HG03354 (cell line): Measurements from ENCODE around the gene RHOU.

Experiments used
- ATAC-seq: cut with Tn5 transposase; IDR thresholded peaks from one replicate; pipeline ENCODE4 v1.9.1; 2021; ENCODE audit warnings: mild to moderate bottlenecking; ENCODE audit not compliant: unreplicated experiment, poor library complexity, severe bottlenecking

Gene RHOU

DNA sequence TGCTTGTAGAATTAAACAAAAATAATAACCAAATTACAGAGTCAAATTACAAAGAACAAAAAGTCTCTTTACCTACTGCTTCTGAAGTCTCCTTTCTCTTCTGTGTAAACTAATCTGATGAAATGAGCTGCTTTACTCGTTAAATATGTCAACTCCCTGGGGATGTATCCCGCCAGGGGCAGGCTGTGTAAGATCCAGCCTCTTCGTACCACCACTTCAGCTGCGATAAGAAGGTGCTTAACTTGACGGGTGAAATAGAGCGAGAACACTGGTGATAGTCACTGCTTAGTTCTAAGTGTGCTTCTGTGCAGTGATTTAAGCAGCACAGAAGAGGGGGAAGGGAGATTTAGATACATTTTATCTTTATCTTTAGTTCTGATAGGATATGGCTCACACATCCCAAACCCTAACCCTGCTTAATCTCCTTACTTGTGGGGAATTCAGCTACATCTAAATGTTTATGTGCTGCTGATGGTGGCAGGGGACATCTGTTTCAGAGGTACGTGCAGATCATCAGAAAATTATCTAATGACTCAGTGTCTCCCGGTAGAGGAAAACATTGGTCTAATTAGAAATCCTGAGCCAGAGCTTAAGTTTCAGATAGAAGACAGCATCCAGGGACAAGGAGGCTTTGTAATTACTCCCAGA is 46.0 kb downstream of the RHOU start:
- no peak for ATAC-seq

DNA sequence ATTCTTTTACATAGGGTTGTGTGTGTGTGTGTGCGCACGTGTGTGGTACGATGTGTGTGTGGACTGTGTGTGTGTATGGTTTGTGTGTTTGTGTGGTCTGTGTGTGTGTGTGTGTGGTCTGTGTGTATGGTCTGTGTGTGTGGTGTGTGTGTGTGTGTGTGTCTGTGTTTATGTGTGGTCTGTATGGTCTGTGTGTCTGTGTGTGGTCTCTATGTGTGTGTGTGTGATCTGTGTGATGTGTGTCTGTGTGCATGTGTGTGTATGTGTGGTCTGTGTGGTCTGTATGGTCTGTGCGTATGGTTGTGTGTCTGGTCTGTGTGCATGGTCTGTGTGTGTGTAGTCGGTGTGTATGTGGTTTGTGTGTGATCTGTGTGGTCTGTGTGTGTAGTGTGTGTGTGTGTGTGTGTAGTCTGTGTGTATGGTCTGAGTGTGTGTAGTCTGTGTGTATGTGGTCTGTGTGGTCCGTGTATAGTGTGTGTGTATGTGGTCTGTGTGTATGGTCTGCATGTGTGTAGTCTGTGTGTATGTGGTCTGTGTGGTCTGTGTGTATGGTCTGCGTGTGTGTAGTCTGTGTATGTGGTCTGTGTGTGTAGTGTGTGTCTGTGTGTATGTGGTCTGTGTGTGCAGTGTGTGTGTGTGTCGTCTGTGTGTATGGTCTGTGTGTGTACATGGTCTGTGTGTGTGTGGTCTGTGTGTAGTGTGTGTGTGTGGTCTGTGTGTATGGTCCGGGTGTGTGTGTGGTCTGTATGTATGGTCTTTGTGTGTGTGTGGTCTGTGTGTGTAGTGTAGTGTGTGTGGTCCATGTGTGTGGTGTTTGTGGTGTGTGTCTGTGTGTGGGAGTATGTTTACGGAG is 46.8 kb downstream of the RHOU start:
- ATAC-seq: no peak

DNA sequence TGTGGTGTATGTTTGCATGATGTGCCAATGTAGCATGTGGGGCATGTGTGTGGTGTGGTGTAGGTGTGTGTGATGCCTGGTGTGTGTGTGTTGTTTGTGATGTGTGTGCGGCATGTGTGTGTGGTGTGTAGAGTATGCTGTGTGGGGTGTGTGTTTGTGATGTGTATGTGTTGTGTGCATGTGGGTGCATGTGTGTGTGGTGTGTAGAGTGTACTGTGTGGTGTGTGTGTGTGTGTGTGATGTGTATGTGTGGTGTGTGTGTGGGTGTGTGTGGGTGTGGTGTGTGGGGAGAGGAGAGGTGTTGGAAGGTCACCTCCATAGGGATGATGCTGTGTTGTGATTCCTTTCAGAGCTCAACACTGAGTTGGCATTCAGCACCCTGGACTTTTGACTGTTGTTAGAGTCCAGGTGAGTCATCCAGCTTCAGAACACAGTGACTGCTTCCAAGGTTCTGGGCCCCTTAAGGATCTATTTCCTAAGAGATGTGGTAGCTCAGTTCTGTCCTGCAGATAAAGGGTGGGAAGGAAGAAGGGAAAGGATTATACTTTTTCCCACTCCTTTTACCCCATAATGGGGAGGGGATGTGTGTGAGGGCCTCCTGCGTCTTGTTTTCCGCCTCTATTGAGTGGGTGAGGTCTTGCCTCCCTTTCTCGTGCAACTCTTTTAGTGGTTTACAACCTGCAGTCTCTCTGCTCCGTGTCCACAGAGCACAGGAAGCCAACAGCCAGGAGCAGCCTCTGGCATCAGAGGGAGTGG is 47.6 kb downstream of the RHOU start:
- ATAC-seq: no peak

DNA sequence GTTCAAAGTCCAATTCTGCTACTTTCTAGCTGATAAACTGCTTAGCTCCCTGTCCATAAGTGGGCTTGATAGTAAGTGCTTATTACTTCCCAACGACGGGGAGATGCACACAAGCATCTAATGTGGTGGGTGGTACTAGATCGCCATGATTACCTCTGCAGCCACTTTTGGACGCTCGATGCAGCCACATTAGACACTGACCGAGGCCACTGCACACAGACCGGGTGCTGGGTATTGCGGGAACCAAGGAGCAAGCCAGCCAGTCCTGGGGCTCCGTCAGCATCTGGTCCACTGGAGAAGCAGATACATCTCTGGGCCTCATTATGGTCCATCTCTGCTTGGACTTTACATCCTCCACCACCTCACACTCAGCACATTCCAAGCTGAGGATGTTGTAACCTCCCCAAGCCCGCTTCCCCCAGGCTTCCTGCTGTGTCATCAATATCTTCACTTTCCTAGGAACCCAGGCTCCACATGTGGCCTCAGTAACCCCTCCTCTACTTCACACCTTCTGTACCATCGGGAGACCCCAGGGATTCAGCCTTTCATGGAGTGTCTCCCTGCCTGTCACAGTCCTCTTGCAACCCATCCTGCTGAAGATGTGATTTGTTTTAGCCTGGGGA is 48.2 kb downstream of the RHOU start:
- no peak for ATAC-seq

DNA sequence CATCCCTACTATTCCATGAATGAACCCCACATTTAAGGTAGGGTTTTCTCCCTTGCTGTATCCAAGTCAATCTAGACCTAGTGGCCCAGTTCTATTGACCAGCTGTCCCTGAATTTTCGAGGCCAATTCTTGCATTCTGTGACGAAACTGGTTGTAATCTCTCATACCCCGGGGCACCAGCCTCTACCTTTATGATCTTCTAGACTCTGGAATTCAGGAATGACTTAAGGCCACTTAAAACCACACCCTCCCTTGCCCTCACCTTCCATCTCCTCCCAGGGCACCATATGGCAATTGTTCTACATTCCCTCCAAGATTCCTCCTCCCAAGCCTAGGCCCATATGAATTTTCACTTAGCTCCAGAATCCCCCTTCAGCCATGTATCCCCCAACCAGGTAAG is 48.9 kb downstream of the RHOU start:
- no peak for ATAC-seq

DNA sequence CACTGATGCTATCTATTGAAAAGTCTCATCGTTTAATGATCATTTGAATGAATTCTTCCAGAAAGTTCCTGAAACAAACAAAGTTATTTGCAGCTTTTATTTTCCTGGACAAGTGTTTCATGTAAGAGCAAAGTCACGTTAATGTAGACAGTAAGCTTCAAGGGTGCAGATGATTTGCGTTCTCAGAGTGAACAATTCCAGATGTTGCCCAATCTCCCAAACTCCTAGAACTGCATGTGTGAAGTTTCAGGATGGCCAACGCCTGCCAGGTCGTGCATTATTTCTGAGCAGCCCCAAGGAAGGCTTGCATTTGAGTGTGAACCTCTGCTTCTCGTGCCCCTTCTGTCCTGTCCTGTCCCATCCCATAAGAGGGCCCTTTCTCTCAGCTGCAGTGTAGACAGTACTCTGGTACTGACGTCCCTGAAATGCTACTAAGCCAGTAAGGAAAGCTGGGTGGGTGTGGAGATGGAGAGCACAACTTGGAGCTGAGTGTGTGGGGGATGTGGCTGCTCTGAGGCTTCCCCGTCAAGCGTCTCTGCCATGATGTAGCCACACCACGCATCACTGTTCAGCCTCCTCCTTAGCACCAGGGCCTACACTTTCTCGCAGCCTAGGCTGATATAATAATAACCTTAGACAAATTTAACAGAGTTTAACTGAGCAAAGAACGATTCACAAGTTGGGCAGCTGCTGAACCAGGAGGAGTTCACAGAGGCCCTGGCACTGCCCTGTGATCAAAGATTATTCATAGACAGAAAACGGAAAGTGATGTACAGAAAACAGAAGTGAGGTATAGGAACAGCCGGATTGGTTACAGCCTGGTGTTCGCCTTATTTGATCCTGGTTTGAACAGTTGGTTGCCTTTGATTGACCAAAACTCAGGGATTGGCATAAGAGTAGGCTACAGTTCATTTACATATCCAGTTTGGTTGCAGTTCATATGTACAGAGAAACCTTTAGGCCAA is 50.4 kb downstream of the RHOU start:
- ATAC-seq: no peak

DNA sequence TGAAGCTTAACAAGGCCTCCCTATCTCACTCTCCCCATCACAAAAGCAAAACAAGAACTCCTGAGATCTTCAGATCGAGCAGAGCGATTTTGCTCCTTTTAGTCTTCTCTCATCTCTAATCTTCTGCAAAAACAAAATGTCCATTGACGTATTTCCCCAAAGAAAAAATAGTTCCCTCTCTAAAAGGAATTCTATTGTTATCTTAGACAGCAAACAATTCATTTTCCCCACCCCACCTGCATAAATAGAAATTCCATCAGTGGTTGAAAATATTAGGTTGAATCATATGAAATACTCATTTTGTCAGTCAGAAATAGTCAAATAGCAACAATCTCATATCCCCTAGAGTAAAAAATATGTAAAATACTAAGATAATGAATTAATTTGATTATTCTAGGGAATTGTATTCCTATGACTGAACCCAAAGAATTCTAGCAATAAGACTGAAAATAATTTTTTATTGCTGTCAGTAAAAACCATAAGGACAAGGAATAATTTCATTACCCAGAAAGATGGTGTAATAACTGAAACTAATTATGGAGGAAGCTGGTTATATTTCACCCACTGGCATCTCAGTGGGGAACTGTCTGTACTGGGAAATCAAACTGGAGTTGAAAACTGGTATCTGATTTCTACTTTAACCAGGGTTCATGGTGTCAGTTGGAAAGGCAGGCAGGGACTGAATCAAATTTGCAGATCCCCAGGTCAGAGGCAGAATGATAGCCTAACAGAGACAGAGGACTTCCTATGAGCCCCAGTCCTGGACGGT is 51.3 kb downstream of the RHOU start:
- ATAC-seq: no peak

DNA sequence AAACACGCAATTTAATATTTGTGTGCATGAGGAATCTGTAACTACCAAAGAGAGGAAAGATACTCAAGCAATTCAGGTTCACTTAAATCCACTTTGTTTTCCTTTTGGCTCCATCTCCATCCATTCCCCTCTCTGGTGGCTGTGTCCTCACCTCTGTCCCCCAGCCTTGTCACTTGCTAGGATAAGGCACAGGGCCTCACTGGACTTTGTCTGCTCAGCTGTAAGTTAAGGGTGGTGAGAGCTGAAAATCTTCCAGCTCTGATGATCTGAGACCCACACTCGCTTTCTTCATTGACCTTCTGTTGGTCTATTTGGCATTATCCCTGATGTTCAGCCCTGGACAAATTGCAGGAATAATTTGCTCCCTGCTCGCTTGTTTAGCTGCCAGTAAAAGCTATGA is 56.5 kb downstream of the RHOU start:
- ATAC-seq: no peak

DNA sequence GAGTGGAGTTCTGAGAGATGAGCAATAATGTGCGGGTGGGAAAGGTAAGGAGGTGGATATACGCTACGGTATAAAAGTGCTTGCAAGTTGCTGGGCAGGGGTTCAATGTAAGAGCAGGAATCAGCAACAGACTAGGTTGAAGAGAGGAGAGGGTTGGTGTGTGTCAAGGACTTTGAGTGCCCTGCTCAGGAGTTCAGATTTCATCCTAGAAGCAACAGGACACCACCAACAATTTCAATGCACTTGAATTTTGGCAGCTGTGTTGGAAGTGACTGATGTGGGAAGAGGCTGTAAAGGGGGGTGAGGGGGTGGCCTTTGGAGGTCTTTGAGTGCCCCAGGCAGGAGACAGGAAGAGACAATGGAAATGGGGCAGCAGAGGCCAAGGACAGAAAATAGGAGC is 57.3 kb downstream of the RHOU start:
- no peak for ATAC-seq

DNA sequence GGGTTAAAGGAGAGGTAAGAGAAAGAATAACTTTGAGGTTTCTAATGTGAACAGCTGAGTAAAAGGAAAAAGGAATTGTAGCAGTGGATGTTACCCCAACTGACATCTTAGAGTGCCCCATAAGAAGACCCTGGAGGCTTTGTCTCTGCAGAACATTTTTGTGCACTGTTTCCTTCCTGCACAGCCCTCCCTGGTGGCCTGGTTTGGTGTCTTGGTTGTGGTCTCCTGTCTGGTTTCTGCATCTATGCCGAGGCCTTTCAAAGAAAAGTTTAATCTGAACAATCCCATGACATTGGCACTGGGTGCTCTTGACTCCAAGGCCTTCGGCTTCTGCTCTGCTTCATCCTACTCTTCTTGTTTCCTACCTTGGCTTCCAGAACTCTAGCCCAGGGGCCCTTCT is 57.8 kb downstream of the RHOU start:
- no peak for ATAC-seq

DNA sequence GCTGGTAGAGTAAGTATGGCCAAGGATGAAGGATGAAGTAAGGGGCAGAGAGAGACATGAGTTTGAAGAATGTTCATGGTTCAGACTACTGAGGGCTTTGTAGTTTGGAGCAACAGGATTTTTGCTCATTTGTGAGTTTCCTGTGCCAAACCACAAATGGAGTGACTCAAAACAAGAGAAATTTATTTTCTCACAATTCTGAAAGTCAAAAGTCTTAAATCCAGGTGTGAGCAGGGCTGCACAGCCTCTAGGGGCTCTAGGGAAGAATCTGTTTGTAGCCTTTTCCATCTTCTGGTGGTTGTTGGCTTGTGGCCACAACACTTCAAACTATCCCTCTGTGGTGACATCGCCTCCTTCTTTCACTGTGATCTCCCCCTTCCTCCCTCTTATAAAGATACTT is 58.9 kb downstream of the RHOU start:
- no peak for ATAC-seq

DNA sequence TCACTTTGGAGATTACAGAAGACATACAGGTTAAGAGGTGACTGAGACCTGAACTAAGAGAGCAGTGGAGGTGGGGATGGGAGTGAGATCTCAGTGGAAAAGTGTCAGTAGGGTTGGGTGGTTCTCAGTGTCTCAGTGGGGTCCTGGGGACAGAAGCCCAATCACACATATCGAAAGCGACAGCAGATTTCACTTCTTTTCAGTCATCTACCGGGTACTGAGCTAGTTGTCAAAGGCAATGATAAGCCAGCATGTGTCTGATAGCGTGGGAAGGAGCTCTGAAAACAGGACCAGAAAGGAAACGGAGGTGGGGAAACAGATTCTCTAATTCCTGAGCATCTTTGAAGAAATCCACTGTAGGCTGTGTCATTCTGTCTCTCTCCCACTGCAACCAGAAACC is 59.5 kb downstream of the RHOU start:
- ATAC-seq: no peak

DNA sequence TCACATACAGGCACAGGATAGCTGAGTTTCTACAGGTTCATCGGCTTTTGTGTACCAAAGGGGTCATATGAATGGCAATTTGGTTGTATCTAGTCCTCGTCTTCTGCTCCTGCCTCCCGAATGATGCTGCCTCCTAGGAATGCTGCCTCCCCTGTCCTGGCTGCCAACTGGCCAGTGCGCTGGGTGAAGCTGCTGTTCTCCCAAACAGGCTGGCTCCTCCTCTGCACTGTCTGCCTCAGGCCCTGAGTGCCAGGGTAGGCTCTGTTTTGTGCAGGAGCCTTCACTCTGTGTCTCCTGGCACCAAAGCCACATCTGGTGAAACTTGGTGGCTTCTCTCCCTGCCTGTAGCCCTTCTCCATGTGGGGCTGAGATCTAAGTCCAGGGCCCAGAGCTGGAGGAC is 60.3 kb downstream of the RHOU start:
- no peak for ATAC-seq
